ENCODE data around the gene AFF1.
A peak's percentile ranks its signal among the peaks of the same experiment; 100 is the strongest.

The AFF1 gene

DNA sequence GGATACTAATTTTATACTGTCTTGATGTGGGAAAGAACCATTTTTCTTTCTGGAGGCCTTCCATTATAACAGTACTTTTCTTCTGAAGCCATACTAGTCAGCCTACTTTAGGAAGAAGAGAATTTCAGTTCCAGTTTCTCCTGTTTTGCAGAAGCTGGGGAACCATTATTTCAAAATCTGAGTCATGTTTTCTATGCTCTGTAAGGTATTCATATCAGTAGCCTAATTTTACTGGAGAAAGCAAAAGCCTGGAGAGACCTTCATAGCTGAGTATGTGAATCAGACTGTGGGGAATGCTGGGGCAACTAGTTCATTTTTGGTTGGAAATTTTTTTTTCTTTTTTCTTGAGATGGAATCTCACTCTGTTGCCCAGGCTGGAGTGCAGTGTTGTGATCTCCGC lies 22.4 kb downstream of the AFF1 start:
- Histone ChIP-seq H3K9me3 (ENCODE audit: control insufficient read depth, insufficient read depth, low read length) (no peaks in the 10 kb centered on the region), H3K36me3 (ENCODE audit: insufficient read depth, low read length) (no peaks in the 10 kb centered on the region), H3K4me1 (ENCODE audit: insufficient read depth, low read length) (peaks cover 27% of the 10 kb centered on the region), H3K9ac (ENCODE audit: low read depth, low read length) (no peak overlapping the region)

DNA sequence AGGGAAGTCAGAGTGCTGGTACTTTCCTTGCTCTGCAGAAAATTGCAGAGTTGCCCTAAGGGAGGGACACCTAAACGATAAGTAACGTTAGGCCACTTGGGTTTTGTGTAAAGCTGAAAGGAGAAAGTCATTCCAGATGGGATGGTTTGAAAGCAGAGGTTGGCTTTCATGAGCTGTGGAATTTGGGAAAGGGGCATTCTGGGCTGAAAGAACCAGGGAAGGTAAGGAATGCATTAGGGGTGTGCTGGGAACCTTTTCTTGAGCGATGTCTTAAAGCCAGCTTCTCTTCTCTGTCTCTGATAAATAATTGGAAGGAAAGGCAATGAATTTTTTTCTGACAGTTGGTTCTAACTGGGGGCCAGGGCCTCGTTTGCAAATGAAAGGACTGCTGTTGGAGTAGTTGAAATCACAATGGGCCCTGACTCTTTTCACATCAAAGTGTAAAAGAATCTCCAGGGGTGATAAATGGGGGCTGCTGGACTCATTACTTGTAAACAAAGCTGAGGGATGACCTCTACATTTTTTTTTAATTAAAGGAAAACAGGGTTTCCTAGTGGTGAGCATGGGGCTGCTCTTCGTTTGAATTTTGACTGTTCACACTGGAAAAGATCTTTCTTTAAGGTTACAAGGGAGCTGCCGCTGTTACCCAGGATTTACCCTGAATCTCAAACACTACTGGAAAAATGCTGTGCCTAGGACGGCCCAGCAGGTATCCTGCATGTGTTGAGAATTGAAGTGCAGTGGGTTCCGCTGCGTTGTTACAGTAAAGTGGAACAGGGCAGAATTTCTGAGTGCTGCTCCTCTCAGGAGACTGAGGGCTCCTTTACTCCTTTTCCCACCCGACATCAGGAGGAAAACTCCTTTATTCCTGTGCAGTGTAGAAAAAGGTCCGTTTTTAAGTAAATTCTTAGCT lies 25.0 kb downstream of the AFF1 start:
- peaks cover 36% of the 10 kb centered on the region for H3K4me1 ChIP-seq (ENCODE audit: insufficient read depth, low read length)

DNA sequence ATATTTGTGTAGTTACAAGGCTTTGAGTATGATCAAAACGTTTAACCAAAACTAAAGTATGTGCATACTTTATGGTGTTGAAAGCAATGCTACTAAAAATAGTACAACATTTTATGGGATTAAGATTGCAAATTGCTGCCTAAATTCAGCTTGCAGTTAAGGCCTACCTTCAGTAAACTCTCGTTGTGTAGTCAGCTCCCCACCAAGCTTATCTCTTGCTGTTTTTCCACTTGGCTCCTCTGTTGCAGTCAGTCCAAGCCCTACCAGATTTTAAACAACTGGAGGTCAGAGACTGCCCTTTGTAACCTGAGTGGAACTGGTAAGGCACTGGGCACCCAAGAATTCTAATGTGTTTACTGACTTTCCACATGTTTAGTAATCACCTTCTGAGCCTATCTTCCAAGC lies 25.7 kb downstream of the AFF1 start:
- H3K9me3 ChIP-seq (ENCODE audit: control insufficient read depth, insufficient read depth, low read length): no peaks in the 10 kb centered on the region
- H3K36me3 ChIP-seq (ENCODE audit: insufficient read depth, low read length): no peaks in the 10 kb centered on the region
- H3K4me1 ChIP-seq (ENCODE audit: insufficient read depth, low read length): peaks cover 43% of the 10 kb centered on the region
- peak overlapping the region; percentile 20; the same call in 1 of the 2 replicates for H3K9ac ChIP-seq (ENCODE audit: low read depth, low read length)

More for the DNA sequence above, 25.0 kb downstream of the AFF1 start:
- Histone ChIP-seq H3K36me3 (ENCODE audit: insufficient read depth, low read length) (no peaks in the 10 kb centered on the region), H3K9me3 (ENCODE audit: control insufficient read depth, insufficient read depth, low read length) (no peaks in the 10 kb centered on the region), H3K9ac (ENCODE audit: low read depth, low read length) (peak overlapping the region; percentile 20)

DNA sequence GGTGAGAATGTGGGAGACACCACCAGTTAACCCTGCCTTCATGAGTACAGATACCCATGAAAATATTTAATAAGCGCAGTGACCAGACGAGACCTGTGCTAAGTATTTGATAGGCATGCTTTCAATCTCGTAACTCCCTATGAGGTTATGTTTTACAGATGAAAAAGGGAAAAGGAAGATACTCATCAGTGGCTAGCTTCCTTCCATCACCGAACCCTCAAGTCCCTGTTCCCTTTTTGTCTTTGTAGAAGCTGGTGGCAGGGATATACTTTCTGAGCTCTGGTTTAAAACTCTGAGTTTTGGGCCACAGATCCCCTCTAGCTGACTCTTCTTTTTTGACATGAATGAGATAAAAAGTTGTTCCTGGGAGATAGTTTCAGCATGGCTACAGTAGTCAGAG lies 26.3 kb downstream of the AFF1 start:
- peaks cover 49% of the 10 kb centered on the region for H3K4me1 ChIP-seq (ENCODE audit: insufficient read depth, low read length)
- H3K9ac ChIP-seq (ENCODE audit: low read depth, low read length): no peak overlapping the region
- no peaks in the 10 kb centered on the region for H3K9me3 ChIP-seq (ENCODE audit: control insufficient read depth, insufficient read depth, low read length)
- no peaks in the 10 kb centered on the region for H3K36me3 ChIP-seq (ENCODE audit: insufficient read depth, low read length)

DNA sequence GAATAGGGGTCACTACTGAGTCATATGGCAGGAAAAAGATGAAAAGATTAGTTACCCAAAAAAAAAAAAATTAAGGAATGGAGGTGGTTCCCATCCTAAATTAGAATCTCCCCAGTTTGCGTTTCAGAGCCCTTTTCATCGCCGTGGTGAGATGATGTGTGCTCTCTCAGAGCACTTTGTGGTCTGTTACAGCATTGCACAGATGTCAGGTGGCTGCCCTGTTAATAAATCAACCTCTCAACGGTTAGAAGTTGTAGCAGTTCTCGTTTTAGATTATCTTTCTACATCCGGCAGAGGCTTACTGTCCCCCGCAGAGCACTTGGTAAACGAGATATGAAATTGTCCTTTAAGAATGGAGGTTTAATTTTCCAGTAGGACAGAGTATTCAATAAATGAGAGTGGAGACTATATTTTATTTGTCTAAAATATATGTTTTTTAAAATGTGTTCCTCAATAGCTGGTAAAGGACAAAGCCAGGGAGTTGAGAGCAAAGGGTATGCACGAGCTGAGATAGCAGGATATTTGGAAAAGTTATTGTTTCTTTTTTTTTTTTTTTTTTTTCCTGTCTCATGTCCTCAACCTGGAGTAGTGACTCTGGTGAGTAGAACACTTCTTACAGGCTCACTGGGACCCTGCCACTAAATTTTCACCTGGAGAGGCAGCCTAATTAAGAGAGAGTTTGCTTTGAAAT lies 26.9 kb downstream of the AFF1 start:
- no peaks in the 10 kb centered on the region for H3K9me3 ChIP-seq (ENCODE audit: control insufficient read depth, insufficient read depth, low read length)
- no peak overlapping the region for H3K9ac ChIP-seq (ENCODE audit: low read depth, low read length)
- H3K36me3 ChIP-seq (ENCODE audit: insufficient read depth, low read length): no peaks in the 10 kb centered on the region
- peaks cover 55% of the 10 kb centered on the region for H3K4me1 ChIP-seq (ENCODE audit: insufficient read depth, low read length)

DNA sequence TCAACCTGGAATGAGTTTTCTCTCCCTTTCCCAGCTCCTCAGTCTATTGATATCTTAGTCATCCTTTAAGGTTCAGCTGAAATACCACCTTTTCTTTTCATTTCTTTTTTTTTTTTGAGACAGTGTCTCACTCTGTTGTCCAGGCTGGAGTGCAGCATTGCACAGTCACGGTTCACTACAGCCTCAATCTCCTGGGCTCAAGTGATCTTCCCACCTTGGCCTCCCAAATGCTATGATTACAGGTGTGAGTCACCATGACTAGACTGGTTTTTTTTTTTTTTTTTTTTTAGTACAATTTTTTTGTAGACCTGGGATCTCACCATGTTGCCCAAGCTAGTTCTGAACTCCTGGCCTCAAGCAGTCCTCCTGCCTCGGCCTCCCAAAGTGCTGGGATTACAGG lies 28.9 kb downstream of the AFF1 start:
- Histone ChIP-seq H3K4me1 (ENCODE audit: insufficient read depth, low read length) (peaks cover 62% of the 10 kb centered on the region), H3K9me3 (ENCODE audit: control insufficient read depth, insufficient read depth, low read length) (no peaks in the 10 kb centered on the region), H3K36me3 (ENCODE audit: insufficient read depth, low read length) (no peaks in the 10 kb centered on the region), H3K9ac (ENCODE audit: low read depth, low read length) (no peak overlapping the region)

DNA sequence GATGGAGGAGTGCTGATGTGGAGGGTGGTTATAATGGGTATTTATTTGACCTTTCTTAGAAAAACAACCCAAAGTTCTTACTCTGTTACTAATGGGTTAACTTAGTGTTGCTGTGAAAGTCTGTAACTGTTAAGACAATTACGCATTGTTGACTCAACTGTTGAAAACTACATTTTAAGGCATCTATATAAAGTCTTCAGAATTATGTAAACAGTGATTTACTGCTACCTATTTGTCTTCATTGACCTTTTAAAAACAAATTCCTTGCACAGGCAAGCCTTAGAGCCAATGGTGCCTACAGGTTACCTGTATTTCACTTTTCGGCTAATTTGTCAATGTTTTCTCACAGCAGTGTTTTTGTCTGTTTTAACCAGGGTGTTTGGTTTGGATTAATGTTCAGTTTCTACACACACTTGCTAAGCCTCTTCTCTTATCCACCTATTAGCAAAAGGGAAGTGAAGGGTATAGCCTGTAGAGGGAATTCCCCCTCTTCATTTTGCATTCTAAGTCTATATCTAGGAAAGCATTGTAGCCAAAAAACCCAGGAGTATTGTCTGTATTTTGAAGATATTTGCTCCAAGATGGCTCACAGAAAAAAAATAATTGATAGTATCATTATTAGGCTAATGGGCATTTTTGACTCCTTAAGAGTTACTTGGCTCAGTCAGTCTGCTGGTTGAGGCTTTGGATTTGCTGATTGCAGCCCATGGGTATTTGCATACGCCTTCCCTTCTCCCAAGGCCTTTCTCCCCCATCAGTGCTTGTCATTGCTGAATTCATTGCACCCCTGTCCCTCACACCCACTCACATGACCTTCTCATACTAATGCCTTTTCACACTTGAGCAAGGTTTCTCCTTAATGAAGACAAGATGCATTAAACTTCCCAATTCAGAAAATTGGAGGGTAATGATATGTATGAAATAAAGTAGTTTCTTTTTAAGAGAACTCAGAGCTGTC lies 30.5 kb downstream of the AFF1 start:
- H3K9ac ChIP-seq (ENCODE audit: low read depth, low read length): no peak overlapping the region
- peaks cover 60% of the 10 kb centered on the region for H3K4me1 ChIP-seq (ENCODE audit: insufficient read depth, low read length)

DNA sequence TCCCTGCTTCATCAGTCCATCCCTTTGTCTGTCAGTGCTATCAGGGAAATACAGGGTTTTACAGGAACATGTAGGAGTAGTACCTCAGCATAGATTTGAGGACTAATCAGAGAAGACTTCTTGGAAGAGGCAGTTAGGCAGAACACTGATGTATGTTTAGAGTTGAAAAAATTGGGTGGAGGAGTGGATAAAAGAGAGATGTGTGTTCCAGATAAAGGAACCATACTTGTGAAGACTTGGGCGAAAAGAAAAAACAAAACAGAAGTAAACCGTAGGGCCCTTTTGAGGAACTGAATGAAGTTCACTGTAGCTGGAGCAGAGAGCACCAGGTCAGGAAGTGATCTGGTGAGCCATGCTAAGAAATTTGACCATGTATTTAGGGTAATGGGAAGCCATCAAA lies 32.3 kb downstream of the AFF1 start:
- peaks cover 49% of the 10 kb centered on the region for H3K4me1 ChIP-seq (ENCODE audit: insufficient read depth, low read length)
- no peaks in the 10 kb centered on the region for H3K9me3 ChIP-seq (ENCODE audit: control insufficient read depth, insufficient read depth, low read length)
- H3K9ac ChIP-seq (ENCODE audit: low read depth, low read length): no peak overlapping the region
- no peaks in the 10 kb centered on the region for H3K36me3 ChIP-seq (ENCODE audit: insufficient read depth, low read length)

More for the DNA sequence above, 30.5 kb downstream of the AFF1 start:
- Histone ChIP-seq H3K36me3 (ENCODE audit: insufficient read depth, low read length) (no peaks in the 10 kb centered on the region), H3K9me3 (ENCODE audit: control insufficient read depth, insufficient read depth, low read length) (no peaks in the 10 kb centered on the region)

DNA sequence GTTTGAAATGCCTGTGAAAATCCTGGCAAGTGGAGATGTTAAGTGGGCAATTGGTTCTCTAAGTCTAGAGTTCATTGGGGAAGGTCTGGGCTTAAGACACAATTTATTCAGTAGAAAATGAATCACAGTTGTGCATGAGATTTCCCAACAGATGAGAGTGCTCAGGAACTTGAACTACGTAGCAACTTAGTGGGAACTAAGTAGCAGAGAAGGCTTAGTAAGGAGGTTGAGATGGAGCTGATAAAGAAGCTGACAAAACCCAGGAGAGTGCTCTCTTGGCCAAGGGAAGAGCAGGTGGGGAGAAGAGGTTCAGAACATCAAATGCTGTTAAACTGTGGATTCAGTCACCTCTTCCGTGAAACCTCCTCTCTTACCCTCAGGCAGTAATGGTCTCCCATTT lies 33.0 kb downstream of the AFF1 start:
- H3K4me1 ChIP-seq (ENCODE audit: insufficient read depth, low read length): peaks cover 46% of the 10 kb centered on the region
- H3K9me3 ChIP-seq (ENCODE audit: control insufficient read depth, insufficient read depth, low read length): no peaks in the 10 kb centered on the region
- H3K36me3 ChIP-seq (ENCODE audit: insufficient read depth, low read length): no peaks in the 10 kb centered on the region
- H3K9ac ChIP-seq (ENCODE audit: low read depth, low read length): no peak overlapping the region

DNA sequence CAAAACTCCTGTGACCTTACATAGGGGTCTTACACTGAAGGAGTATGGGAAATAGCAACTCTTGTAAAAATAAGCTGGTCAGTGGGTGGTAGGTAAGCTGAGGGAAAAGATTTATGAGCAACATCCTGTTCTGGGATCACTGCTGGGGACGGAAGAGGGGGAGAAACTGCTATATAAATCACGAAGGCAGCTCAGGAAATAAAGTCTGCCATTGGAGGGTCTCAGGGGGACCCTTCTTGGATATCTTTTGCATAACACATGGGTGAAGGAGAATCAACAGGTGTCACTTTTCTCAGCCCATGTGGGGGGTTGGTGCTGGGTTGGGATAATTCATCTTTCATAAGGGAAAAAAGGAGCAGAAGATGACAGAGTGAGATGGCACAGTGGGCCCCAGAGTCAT lies 33.7 kb downstream of the AFF1 start:
- no peaks in the 10 kb centered on the region for H3K36me3 ChIP-seq (ENCODE audit: insufficient read depth, low read length)
- H3K4me1 ChIP-seq (ENCODE audit: insufficient read depth, low read length): peaks cover 49% of the 10 kb centered on the region
- no peak overlapping the region for H3K9ac ChIP-seq (ENCODE audit: low read depth, low read length)
- no peaks in the 10 kb centered on the region for H3K9me3 ChIP-seq (ENCODE audit: control insufficient read depth, insufficient read depth, low read length)

DNA sequence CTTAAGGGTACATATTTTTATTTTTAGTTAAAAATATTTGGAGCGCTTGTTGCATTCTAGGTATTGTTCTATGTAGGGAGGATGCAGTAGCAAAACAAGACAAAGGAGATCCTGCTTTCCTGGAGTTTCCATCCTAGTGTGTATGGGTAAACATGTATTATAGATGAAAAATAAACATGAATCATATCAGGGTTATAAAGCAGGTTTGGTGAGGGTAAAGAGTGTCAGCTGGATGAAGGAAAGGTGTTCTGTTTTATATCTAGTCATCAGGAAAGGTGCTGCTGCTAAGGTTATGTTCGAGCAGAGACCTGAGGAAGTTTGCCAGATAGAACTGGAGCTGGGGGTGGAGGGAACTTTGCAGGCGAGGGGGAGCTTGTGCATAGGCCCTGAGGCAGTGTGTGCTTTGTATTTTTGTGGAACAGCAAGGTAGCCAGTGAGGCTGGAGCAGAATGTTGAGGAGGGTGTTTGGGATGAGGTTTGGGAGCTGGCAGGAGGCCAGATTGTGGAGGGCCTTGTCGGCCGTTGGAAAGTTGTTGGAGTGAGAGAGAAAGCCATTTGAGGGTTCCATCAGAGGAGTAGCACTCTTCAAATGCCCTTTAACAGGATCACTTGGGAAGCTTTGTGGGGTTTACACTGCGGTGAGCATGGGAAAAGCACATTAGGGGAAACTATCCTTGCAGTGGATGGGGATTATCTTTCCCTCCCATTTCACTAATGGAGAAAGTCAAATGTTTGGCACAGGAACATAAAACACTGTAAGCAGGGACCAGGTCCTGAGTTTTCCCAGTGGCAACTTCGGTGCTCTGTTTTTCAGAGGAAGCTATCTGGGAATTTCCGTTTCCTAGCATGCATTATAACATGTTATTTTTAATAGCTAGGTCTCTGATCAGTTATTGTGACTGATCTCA lies 35.9 kb downstream of the AFF1 start:
- H3K4me1 ChIP-seq (ENCODE audit: insufficient read depth, low read length): peaks cover 47% of the 10 kb centered on the region

DNA sequence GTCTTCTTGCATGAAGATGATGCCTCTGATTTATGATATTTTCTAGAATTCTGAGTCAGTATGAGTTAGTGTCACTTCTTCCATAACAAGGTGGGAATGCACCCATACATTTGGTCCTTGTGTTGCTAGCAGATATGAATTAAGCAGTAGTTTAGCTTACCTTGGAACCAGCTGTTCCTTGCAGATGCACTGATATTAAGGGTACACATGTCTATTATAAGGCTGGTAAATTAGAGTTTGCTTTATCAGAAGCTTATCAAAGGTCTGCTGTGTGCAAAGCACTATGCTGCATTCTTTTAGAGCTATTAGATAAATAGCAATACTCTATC lies 36.5 kb downstream of the AFF1 start:
- Histone ChIP-seq H3K9me3 (ENCODE audit: control insufficient read depth, insufficient read depth, low read length) (no peaks in the 10 kb centered on the region), H3K4me1 (ENCODE audit: insufficient read depth, low read length) (peaks cover 40% of the 10 kb centered on the region), H3K36me3 (ENCODE audit: insufficient read depth, low read length) (no peaks in the 10 kb centered on the region), H3K9ac (ENCODE audit: low read depth, low read length) (no peak overlapping the region)

More for the DNA sequence above, 35.9 kb downstream of the AFF1 start:
- H3K9me3 ChIP-seq (ENCODE audit: control insufficient read depth, insufficient read depth, low read length): no peaks in the 10 kb centered on the region
- no peaks in the 10 kb centered on the region for H3K36me3 ChIP-seq (ENCODE audit: insufficient read depth, low read length)
- no peak overlapping the region for H3K9ac ChIP-seq (ENCODE audit: low read depth, low read length)

DNA sequence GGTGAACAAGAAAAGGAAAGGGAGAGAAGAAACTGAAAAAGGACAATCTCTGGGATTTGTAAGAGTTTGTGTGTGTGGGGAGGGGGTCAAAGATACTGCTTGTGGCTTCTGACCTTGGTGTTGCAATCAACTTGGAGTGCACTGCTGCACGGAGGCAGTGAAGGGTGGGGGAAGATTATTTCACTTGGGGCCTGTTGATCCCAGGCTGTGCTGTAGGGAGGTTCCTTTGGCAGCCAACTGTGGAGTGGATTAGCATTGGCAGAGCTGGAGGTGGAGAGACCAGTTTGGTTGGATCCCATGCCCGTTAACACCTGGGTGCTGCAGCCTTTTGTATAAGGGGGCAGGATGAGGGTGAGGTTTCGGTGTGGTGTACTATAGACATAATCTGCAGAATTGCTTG lies 38.2 kb downstream of the AFF1 start:
- Histone ChIP-seq H3K4me1 (ENCODE audit: insufficient read depth, low read length) (peaks cover 40% of the 10 kb centered on the region), H3K9ac (ENCODE audit: low read depth, low read length) (no peak overlapping the region), H3K9me3 (ENCODE audit: control insufficient read depth, insufficient read depth, low read length) (no peaks in the 10 kb centered on the region), H3K36me3 (ENCODE audit: insufficient read depth, low read length) (no peaks in the 10 kb centered on the region; the same call in none of the 2 replicates)
